IPS-18c (cell line): ENCODE results near the gene HTRA3.

ENCODE experiments used
- H3K4me3 ChIP-seq: 2 replicates; pipeline ENCODE4 v1.7.0; 2013; ENCODE audit warnings: low read depth, mild to moderate bottlenecking, low read length, moderate library complexity; ENCODE audit not compliant: insufficient read depth
- H3K9me3 ChIP-seq: one replicate; pipeline ENCODE4 v1.6.1; 2013; ENCODE audit warnings: mild to moderate bottlenecking, low read length, moderate library complexity; ENCODE audit not compliant: control insufficient read depth, insufficient read depth

The HTRA3 gene

GRCh38 chr4:8282742-8283141 is 13.2 kb downstream of the HTRA3 start:
- H3K9me3 ChIP-seq, result no peaks in the 10 kb centered on the region
- no peak overlapping the region for H3K4me3 ChIP-seq

- H3K9me3 ChIP-seq, result no peaks in the 10 kb centered on the region
- no peak overlapping the region for H3K4me3 ChIP-seq
These were observed 13.6 kb downstream of the HTRA3 start for GRCh38 chr4:8283161-8283560.

DNA sequence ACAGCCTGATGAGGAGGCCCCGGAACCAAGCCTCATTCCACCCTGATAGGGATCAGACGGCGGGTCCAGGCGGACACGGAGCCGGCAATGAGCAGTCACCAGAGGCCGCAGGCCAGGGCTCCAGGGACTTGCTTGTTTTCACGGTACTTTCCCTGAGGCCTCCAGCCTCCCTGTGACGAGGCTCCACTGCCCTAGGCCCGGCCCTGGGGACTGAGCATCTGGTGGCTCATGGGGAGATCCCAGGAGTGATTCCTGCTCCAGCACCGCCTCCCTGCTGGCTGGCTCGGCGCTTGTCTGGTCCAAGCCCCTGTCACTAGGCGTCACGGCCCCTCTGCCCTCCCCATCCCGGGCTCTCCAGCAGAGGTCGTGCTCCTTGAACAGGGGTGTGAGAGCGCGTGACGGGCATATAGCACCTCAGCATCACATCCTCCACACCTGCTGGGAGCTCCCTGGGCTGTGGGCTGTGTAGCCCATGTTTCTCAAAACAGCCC is 14.1 kb downstream of the HTRA3 start:
- Histone ChIP-seq H3K4me3 (no peak overlapping the region), H3K9me3 (no peaks in the 10 kb centered on the region)

DNA sequence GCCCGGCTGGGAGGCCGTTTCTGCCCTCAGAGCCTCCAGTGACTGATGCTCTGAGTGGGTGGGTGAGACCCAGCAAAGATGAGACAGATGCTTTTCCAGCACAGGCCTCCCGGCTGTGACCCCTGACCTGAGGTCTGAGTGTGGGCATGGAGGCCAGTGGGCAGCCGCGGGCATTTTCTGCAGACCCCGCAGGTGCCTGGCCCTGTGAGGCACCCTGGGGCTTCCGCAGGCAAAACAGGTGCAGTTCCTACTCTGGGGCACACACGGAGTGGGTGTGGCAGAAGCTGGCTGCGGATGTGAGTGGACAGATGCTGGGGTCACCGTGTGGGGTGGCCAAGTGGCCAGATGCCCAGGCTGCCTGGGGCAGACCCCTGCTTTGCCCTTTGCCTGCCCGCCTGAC is 14.8 kb downstream of the HTRA3 start:
- H3K9me3 ChIP-seq, result no peaks in the 10 kb centered on the region
- no peak overlapping the region for H3K4me3 ChIP-seq

DNA sequence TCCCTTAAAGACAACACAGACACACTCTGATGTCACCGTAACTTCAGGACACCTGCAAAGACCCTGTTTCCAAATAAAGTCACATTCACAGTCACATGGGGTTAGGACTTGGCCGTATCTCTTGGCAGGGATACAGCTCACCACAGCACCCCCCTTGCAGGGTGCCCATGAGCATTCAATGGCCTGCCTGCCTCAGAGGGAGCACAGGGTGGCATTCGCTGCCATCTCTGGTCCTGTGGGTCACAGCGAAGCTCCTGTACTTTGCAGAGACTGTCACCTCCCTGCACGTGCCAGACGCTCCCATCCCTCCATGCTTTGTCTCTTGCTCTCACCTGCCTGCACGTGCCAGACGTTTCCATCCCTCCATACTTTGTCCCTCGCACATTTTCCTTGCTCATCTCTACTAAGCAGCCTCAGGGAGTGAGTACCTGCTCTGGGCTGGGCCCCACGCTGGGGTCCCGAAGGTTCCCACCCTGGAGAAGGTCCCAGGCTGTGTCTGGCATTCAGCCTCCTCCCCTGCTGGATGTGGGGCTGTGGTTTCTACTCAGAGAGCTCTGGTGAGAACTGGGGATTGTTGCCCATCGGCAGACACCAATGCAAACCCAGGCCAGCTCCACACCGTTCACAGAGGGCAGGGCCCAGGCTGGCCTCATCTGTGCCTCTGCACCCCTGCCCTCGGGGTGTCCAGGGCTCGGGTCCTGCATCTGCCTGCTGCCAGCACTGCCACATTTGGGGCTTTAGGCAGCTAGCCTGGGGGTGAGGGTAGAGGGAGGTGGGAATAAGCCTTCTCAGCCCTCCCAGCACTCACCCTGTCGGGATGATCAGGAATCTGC is 15.8 kb downstream of the HTRA3 start:
- Histone ChIP-seq H3K9me3 (no peaks in the 10 kb centered on the region), H3K4me3 (no peak overlapping the region)

DNA sequence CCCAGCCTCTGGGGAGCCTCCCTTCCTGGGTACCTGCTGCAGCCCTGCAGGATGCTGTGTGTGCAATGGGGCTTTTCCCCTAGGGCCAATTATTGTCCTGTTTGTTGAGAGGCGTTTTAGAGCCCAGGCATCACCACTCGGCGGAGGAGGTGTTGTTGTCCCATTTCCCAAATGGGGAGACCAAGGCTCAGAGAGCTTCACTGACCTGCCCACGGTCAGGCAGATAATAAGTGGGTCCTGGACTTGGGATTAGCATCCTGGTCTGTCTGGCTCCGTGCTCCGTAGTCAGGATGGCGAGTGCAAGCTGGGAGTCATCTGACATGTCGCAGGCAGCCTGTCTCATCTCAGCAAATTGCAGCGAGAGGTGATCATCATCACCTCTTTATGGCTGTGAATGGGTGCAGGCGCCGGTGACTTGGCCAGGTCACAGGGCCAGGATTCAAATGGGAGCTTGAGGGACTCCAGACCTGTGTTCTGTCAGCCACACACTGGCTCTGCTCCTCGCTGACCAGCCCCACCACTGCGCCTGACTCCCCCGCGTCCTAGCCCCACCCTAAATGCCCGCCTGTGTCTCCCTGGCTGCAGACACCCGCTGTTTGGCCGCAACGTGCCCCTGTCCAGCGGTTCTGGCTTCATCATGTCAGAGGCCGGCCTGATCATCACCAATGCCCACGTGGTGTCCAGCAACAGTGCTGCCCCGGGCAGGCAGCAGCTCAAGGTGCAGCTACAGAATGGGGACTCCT is 16.6 kb downstream of the HTRA3 start:
- H3K9me3 ChIP-seq, result no peaks in the 10 kb centered on the region

DNA sequence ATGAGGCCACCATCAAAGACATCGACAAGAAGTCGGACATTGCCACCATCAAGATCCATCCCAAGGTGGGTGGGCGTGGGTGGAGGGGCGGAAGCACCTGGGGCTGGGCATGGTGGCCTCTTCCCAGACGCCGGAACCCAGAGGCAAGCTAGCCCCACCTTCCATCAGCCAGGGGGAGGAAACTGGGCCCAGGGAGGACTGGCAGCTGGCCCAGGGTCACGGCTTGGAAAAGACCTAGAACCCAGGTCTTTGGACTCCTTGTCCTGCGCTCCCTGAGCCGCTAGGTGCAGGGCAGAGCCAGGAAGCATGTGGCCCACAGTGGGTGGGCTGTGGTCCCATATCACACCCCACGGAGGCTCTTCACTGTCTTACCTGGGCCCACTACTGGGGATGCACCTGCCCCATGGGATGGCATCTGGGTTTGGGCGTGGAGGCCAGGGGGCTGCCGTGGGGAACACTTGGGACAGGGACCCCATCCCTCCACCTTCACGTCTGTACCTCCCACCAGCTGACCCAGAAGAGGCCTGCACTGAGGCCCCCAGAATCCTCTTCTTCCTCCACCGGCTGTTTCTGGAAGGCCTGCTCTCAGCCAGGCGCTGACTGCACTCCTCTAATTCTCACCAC is 17.3 kb downstream of the HTRA3 start:
- H3K9me3 ChIP-seq, result no peaks in the 10 kb centered on the region

More for the DNA sequence above, 16.6 kb downstream of the HTRA3 start:
- H3K4me3 ChIP-seq, result no peak overlapping the region

DNA sequence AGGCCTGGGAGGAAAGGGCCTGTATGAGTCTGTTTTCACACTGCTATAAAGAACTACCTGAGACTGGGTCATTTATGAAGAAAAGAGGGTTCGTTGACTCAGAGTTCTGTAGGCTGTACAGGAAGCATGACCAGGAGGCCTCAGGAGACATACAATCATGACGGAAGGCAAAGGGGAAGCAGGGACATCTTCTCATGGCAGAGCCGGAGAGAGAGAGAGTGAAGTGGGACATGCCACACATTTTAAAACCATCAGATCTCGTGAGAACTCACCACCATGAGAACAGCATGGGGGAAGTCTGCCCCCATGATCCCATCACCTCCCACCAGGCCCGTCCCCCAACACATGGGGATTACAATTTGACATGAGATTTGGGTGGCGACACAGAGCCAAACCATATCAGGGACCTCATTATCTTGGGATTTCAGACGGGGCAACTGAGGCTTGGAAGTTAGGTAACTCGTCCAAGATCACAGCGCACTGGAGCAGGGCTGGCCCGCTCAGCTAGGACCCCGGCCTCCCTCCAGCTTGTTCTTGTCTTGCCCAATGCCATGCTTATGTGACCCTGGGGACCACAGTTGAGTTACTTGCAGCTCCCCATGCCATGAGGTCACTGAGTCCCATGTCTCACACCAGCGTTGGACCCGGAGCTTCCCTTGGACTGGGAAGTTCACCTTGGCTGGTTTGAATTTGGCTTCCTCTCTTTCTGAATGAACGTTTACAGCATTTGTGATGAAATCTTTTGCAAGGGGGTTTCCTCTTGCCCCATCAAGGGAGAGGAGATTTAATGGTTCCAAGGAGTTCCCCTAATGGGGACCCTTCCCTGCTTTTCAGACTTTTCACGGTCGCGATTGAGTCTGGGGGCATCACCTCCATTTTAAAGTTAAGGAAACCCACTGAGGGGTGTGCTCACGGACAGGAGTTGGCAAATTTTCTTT is 18.1 kb downstream of the HTRA3 start:
- H3K4me3 ChIP-seq, result no peak overlapping the region

More for the DNA sequence above, 17.3 kb downstream of the HTRA3 start:
- no peak overlapping the region for H3K4me3 ChIP-seq

DNA sequence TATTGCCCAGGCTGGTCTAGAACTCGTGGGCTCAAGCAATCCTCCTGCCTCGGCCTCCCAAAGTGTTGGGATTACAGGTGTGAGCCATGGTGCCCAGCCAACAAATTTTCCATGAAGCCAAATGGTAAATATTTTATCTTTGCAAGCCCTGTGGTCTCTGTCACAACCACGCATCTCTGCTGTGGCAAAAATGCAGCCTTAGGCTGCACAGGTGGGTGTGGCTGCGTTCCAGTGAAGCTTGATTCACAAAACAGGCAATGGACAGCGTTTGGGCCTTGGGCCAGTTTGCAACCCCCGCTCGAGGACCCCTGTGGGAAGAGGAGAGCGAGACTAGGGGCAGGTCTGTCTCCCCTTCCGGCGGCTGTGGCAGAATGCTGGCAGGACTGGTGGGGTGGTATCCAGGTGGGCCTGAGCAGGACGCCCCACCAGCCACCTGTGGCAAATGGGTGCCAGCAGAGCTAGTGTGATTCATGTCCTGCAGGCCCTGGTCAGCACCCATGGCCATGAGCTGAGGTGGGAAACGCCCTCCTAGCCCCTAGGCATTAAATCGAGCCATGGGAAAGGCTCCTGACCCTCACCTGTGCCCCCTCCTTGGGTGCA is 19.7 kb downstream of the HTRA3 start:
- H3K9me3 ChIP-seq, result no peaks in the 10 kb centered on the region
- no peak overlapping the region for H3K4me3 ChIP-seq

More for the DNA sequence above, 18.1 kb downstream of the HTRA3 start:
- H3K9me3 ChIP-seq, result no peaks in the 10 kb centered on the region

DNA sequence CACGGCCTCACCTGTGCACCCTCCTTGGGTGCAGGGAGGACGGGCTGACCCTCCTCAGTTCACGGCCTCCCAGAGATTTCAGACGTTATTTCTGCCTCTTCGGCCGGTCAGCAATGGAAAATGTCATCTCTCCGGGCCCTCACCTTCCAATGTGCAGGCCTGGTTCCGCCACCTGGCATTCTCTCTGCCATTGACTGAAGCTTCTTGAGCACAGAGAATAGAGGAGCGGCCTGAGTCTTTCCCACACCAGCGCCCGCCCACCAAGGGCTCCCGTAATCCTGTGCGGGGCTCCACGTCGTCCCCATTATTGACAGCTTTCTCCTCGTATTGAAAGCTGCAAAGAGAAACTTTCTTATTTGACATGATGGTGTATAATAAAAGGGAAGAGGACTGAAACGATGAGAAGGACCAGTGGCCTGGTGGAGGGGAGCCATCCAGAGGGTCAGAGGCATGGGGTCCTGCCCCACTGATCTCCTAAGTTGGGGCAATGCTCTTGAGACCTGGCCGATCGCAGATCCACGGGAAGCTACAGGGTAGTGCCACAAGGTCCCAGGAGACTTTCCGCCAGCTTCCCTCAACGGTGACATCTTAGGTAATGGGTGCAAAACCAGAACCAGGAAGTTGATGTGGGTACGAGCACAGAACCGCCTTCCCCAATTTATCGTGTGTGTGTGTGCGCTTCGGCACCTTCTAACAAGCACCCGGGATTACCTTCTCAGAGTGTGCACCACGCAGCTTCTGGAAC is 20.6 kb downstream of the HTRA3 start:
- no peak overlapping the region for H3K4me3 ChIP-seq

DNA sequence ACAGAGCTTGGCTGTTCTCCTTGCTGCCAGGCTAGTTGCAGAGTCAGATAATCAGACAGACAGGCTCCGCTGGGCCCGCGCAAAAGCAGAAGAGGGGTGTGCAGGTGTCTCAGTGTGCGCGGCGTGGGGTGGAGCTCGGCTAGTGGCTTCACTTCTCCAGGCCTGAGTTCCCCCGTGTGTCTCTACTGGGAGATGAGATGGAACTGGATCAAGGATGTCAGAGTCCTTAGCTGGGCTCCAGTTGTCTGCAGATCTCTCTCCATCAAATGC is 21.1 kb downstream of the HTRA3 start:
- H3K4me3 ChIP-seq, result no peak overlapping the region

More for the DNA sequence above, 20.6 kb downstream of the HTRA3 start:
- H3K9me3 ChIP-seq, result no peaks in the 10 kb centered on the region

DNA sequence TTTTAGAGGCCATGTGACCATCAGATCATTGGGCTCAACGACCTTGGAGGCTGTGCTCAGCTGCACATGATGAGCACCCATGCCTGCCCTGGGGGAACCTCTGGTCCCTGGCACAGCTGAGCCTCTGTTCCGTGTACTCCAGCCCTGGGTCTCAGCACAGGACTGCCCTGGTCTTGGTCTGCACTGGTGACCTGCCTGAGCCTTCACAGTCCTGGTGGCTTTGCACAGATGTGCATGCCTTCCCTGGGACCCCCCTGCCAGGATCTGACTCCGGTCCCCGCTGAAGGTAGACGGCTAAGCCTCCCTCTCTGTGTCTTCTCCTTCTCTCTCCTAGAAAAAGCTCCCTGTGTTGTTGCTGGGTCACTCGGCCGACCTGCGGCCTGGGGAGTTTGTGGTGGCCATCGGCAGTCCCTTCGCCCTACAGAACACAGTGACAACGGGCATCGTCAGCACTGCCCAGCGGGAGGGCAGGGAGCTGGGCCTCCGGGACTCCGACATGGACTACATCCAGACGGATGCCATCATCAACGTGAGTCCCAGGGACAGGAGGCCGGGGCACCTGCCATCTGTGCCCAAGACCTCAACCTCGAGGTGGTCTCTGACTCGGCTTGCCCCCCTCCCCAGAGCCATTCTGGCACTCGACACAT is 21.6 kb downstream of the HTRA3 start:
- H3K4me3 ChIP-seq, result no peak overlapping the region

More for the DNA sequence above, 21.1 kb downstream of the HTRA3 start:
- no peaks in the 10 kb centered on the region for H3K9me3 ChIP-seq

DNA sequence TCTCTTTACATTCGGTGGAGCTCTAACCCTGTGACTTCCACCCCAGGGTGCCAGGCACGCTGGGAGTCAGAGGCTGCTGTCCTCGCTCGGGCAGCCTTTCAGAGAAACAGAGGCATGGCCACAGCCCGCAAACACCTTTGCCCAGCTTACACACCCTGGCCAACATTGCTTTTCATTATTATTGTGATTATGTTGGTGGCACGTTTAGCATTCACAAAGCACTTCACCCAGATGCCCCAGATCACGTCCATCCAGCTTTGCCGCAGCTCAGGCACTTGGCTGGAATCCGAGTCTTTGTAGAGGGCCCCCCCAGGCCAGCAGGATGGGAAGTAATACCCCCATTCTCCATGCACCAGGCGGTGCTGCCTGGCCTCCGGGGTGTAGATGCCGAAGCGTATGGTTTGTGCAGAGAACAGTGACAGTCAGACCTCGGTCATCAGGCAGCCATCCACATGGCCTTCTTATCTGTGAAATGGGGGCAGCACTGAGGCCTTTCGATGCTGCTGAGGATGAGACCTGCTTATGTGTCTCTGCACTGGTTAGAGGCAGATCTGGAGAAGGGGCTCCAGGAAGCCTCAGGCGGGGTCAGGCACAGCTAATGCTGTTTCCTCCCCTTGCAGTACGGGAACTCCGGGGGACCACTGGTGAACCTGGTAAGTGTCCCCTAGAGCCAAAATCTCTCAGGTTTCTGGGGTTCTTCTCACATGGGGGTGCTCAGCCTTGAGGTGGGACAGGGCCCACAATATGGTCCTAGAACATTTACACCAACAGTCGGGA is 22.3 kb downstream of the HTRA3 start:
- H3K4me3 ChIP-seq, result no peak overlapping the region
- H3K9me3 ChIP-seq, result no peaks in the 10 kb centered on the region

More for the DNA sequence above, 21.6 kb downstream of the HTRA3 start:
- H3K9me3 ChIP-seq, result no peaks in the 10 kb centered on the region

DNA sequence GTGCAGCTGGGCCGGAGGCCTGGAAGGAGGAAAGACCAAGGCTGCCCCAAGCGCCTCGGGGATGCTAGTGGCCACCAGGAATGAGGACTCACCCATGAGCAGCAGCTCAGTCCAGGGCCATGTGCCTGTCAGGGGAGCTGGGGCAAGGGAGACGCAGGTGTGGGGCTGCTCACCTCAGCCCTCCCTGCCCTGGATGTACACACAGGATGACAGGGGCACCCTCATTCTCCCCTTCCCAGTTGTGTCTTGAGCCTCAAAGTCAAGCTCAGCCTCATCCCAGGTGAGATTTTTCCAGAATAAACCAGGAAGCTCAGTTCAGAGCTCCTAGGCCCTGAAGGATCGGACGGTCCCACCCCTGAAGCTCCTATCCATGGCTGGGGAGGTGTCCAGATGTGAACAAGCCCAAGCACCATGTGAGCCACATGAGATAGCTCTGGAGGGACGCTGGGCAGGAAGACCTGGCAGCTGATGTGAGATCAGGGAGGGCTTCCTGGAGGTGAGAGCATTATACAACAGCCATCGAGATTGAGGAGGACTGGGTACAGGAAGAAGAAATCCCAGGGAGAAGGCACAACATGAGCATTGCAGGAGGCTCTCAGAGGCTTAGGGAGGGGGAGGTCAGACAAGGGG is 23.0 kb downstream of the HTRA3 start:
- H3K4me3 ChIP-seq, result no peak overlapping the region
- H3K9me3 ChIP-seq, result no peaks in the 10 kb centered on the region
